Lung (tissue), 12 donors: ENCODE measurements around the gene PPIL6. TPM values are rescaled to one million over a fixed set of nuclear protein-coding genes. Genes with fewer than 3 reads are reported as not detected.

Experiments used
- ATAC-seq: fragments of 200-7000 bp; cut with Tn5 transposase; one replicate; pipeline ENCODE4 v1.9.1; 2020; ENCODE audit warnings: moderate number of reproducible peaks; ENCODE audit not compliant: insufficient read depth, low FRiP score
- DNase-seq, 3 donors: peaks; one replicate each; pipeline ENCODE4 v3.0.0-alpha.2; 2013 to 2017
- H3K27ac ChIP-seq, 2 donors: one replicate each; pipeline ENCODE4 v1.5.1; 2013; ENCODE audit warnings: mild to moderate bottlenecking in 2 of 2, moderate library complexity in 2 of 2, control low read depth in 1 of 2, inconsistent platforms in 1 of 2, low read depth in 1 of 2, low read length in 1 of 2
- H3K27me3 ChIP-seq, 3 donors: one replicate each; pipeline ENCODE4 v1.5.1; 2013; ENCODE audit warnings: low read length in 2 of 3; ENCODE audit not compliant: control insufficient read depth in 3 of 3, insufficient read depth in 3 of 3
- H3K36me3 ChIP-seq, 4 donors: one replicate each; pipeline ENCODE4 v1.5.1; 2013; ENCODE audit warnings: low read length in 4 of 4, mild to moderate bottlenecking in 1 of 4, moderate library complexity in 1 of 4; ENCODE audit not compliant: control insufficient read depth in 4 of 4, insufficient read depth in 4 of 4
- H3K4me1 ChIP-seq, 5 donors: one replicate each; pipeline ENCODE4 v1.5.1; 2013; ENCODE audit warnings: low read length in 5 of 5, mild to moderate bottlenecking in 2 of 5, moderate library complexity in 1 of 5; ENCODE audit not compliant: control insufficient read depth in 5 of 5, insufficient read depth in 5 of 5
- H3K4me3 ChIP-seq: one replicate; pipeline ENCODE4 v1.5.1; 2013; ENCODE audit warnings: mild to moderate bottlenecking, control low read depth, moderate library complexity
- H3K9ac ChIP-seq, 2 donors: one replicate each; pipeline ENCODE4 v1.5.1; 2013; ENCODE audit warnings: low read length in 2 of 2, control low read depth in 1 of 2; ENCODE audit not compliant: insufficient read depth in 1 of 2
- H3K9me3 ChIP-seq, 4 donors: one replicate each; pipeline ENCODE4 v1.5.1; 2013; ENCODE audit warnings: low read length in 3 of 4, mild to moderate bottlenecking in 1 of 4, moderate library complexity in 1 of 4; ENCODE audit not compliant: control insufficient read depth in 4 of 4, insufficient read depth in 3 of 4
- WGBS, 2 donors: extraction: QIAGEN DNeasy Blood & Tissue Kit; methylation state at CpG; one replicate each; pipeline ENCODE4 v1.1.7; 2013; 5-methylcytosine and 5-hydroxymethylcytosine counted together
- polyA plus RNA-seq, 2 donors: library from polyadenylated mRNA; stranded (reverse); fragments of 200-250 nt; gene quantifications; one replicate each; pipeline ENCODE4 v1.2.1, GENCODE V29; 2013
- total RNA-seq, 2 donors: library from RNA; depleted of rRNA in 1 of 2; stranded (reverse); fragments of >200 nt in 1 of 2; gene quantifications; one replicate each; pipeline ENCODE4 v1.2.1, GENCODE V29; 2014 to 2021
- TF ChIP-seq, protein P1 (sequence below): IDR thresholded peaks from 2 replicates; pipeline ENCODE4 v1.5.1; 2012; ENCODE audit warnings: mild to moderate bottlenecking; ENCODE audit errors: control extremely low read depth, extremely low read depth
- donor health status: control.
- donor health status: control.
- donor health status: Bipolar disorder and iron deficiency.
- donor health status: healthy.
- donor health status: DM: yes; HTN: yes; CAD: no.

Gene PPIL6
- total and polyA plus RNA-seq, 4 donors, result 6.3 to 18.1 (median 13.3) TPM

- peak overlapping the region in 1 of 2 donors; percentile 59 for H3K27ac ChIP-seq
- H3K4me1 ChIP-seq, result peaks cover 6 to 33% (median 10%) of the 10 kb centered on the region in 5 donors
- DNase-seq (peak in 2 of 3 donors; percentile 53 to 60), ATAC-seq (no peak)
- WGBS, 2 donors, result 82 to 90% methylated on average over 27 of the region's 27 CpGs
- no peaks in the 10 kb centered on the region for H3K27me3 ChIP-seq
- TF ChIP-seq, protein P1, sequence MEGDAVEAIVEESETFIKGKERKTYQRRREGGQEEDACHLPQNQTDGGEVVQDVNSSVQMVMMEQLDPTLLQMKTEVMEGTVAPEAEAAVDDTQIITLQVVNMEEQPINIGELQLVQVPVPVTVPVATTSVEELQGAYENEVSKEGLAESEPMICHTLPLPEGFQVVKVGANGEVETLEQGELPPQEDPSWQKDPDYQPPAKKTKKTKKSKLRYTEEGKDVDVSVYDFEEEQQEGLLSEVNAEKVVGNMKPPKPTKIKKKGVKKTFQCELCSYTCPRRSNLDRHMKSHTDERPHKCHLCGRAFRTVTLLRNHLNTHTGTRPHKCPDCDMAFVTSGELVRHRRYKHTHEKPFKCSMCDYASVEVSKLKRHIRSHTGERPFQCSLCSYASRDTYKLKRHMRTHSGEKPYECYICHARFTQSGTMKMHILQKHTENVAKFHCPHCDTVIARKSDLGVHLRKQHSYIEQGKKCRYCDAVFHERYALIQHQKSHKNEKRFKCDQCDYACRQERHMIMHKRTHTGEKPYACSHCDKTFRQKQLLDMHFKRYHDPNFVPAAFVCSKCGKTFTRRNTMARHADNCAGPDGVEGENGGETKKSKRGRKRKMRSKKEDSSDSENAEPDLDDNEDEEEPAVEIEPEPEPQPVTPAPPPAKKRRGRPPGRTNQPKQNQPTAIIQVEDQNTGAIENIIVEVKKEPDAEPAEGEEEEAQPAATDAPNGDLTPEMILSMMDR, result no peak
- no peak overlapping the region for H3K4me3 ChIP-seq
- peaks cover 0 to 17% (median 11%) of the 10 kb centered on the region in 4 donors for H3K36me3 ChIP-seq
- H3K9me3 ChIP-seq, result no peaks in the 10 kb centered on the region
- no peak overlapping the region for H3K9ac ChIP-seq
These were observed 13.4 kb upstream of the PPIL6 start for GRCh38 chr6:109453594-109454495.

DNA sequence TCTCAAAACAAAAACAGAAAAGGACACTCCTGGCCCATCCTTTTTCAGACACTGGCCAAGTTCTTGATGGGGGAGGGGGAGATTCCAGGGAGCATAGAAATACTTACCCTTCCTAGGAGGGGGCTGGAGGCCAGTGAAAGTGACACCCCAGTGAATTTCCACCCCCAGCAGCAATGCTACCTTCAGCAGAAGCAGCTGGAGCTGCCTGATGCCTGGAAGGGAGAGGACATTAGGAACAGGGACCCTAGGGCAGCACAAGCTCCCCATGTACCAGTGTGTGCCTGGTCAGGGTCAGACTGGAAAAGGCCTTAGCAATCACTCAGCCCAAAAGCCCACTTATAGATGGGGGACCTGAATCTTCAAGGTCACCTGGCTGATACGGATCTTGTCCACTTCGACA is 12.7 kb upstream of the PPIL6 start:
- Histone ChIP-seq H3K9ac (no peak overlapping the region), H3K9me3 (no peaks in the 10 kb centered on the region), H3K27ac (no peak overlapping the region), H3K27me3 (no peaks in the 10 kb centered on the region), H3K4me1 (peaks cover 5 to 30% (median 10%) of the 10 kb centered on the region in 5 donors), H3K4me3 (no peak overlapping the region), H3K36me3 (peaks cover 0 to 23% (median 15%) of the 10 kb centered on the region in 4 donors)
- ATAC-seq (no peak), DNase-seq (no peak)
- TF ChIP-seq, protein P1, result no peak
- 92 to 94% methylated on average over 2 of the region's 2 CpGs for WGBS, 2 donors

DNA sequence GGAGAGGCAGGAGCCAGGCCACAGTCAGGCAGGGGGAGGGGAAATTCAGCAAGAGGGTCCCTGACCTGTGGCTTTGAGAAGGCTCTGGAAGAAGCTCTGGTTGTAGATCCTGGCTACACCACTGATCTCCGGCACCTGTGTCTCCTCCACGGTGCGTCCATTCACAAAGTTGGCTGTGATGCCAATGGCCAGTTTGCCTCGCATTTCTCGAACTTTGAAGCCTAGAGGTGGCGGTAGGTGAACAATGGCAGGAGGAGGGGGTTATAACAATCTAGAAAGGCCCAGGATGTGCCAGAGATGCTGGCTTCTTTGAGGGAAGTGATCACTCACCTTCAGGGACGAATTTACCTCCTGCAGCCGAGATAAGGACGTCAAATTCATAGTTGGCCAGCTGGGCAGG is 11.8 kb upstream of the PPIL6 start:
- 89 to 92% methylated on average over 9 of the region's 9 CpGs for WGBS, 2 donors
- Histone ChIP-seq H3K4me3 (no peak overlapping the region), H3K4me1 (peaks cover 5 to 20% (median 7%) of the 10 kb centered on the region in 5 donors), H3K9me3 (no peaks in the 10 kb centered on the region), H3K27ac (no peak overlapping the region), H3K27me3 (no peaks in the 10 kb centered on the region), H3K9ac (no peak overlapping the region), H3K36me3 (peaks cover 0 to 23% (median 15%) of the 10 kb centered on the region in 4 donors)
- DNase-seq, result no peak
- no peak for ATAC-seq
- TF ChIP-seq, protein P1, result no peak
